ENCODE measurements around the gene FHL1. TPM values are rescaled to one million over a fixed set of nuclear protein-coding genes. Genes with fewer than 3 reads are reported as not detected.

The FHL1 gene
- total and polyA plus RNA-seq, 7 donors, result 325 to 8,382 (median 6,074) TPM

DNA sequence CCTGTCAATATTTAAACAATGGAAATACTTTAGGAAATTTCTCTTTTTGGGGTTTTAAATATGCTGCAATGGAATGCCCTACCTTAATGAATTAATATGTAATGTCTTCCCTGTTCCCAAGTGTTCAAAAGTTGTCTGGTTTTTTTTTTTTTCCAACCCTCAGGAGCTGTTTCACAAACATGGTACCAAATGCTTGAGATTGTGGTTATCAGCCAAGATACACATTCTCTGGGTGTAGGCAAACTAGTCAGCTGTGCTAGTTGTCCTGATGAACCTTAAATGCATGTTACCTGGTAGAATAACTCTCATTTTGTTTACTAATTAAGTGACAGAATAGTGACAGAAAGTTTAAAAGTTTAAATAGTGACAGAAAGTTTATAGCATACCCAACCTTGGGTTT lies 50.7 kb downstream of the FHL1 start:
- H3K27me3 ChIP-seq (ENCODE audit: insufficient read depth in 3 of 3, low read length in 2 of 3), result no peaks in the 10 kb centered on the region
- no peaks in the 10 kb centered on the region for H3K9me3 ChIP-seq
- H3K4me1 ChIP-seq, result peaks cover 12% of the 10 kb centered on the region
- peak overlapping the region; percentile 95 for H3K27ac ChIP-seq
- DNase-seq (no peak), ATAC-seq (no peak)
- TF ChIP-seq, protein P1, sequence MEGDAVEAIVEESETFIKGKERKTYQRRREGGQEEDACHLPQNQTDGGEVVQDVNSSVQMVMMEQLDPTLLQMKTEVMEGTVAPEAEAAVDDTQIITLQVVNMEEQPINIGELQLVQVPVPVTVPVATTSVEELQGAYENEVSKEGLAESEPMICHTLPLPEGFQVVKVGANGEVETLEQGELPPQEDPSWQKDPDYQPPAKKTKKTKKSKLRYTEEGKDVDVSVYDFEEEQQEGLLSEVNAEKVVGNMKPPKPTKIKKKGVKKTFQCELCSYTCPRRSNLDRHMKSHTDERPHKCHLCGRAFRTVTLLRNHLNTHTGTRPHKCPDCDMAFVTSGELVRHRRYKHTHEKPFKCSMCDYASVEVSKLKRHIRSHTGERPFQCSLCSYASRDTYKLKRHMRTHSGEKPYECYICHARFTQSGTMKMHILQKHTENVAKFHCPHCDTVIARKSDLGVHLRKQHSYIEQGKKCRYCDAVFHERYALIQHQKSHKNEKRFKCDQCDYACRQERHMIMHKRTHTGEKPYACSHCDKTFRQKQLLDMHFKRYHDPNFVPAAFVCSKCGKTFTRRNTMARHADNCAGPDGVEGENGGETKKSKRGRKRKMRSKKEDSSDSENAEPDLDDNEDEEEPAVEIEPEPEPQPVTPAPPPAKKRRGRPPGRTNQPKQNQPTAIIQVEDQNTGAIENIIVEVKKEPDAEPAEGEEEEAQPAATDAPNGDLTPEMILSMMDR (IDR thresholded peaks at IDR 0.05), result no peak
- H3K36me3 ChIP-seq (ENCODE audit: insufficient read depth in 1 of 2, low read depth in 1 of 2), result peaks cover 0 to 36% of the 10 kb centered on the region in 2 donors
- intact Hi-C loops (cut with DNase I), result no loop called here
- peak overlapping the region; percentile 74 for H3K4me3 ChIP-seq

DNA sequence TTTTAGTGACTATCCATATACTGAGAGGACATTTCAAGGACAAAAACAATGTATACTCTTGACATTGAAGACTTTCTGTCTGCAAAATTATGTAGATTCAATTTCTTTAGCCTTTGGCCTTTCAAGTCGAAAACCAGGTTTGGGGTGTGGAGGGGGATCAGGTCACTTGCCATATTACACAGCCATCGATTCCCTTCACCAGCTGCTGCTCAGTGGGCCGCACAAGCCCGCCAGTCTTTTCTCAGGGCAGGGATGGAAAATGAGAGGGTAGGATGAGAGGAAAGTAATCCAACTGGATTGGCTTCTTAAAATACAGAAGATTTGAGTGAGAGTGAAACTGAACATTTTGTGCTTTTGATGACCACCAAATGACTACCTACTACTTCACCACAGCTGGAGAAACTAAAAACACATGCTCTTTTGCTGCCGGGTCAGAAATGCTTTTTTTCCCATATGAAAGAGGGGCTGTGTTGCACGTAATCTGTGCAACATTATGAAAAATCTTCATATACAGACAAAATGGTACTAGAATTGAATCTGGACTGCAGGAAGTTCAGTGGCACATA lies 51.4 kb downstream of the FHL1 start:
- peaks cover 15% of the 10 kb centered on the region for H3K4me1 ChIP-seq
- TF ChIP-seq, protein P1 (IDR thresholded peaks at IDR 0.05), result no peak
- ATAC-seq, result no peak

DNA sequence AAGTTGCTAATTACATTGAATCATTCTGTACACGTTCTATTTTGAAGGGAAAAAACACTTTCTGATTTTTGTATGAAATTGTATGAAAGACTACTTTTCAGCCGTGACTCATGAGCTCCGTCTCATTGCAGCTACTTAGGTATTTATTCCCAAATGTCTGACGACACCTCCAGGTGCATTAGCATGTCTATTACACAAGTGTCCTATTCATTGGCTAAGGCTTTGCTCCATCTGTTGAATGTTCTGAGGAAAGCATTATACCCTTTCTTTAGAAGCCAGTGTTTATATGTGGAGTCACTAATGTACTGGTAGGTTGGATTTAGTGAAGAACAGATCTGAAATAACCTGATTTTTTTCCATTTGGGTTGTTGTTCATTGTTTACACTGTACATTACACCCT lies 52.0 kb downstream of the FHL1 start:
- DNase-seq, result no peak
- peaks cover 0 to 44% of the 10 kb centered on the region in 2 donors for H3K36me3 ChIP-seq (ENCODE audit: insufficient read depth in 1 of 2, low read depth in 1 of 2)
- TF ChIP-seq, protein P1 (IDR thresholded peaks at IDR 0.05), result no peak
- intact Hi-C loops (cut with DNase I), result no loop called here
- 14 to 48% (median 39%) methylated on average over 4 of the region's 4 CpGs for WGBS, 3 donors
- H3K4me3 ChIP-seq, result peak overlapping the region; percentile 74
- H3K27me3 ChIP-seq (ENCODE audit: insufficient read depth in 3 of 3, low read length in 2 of 3), result no peaks in the 10 kb centered on the region
- H3K27ac ChIP-seq, result peak overlapping the region; percentile 95
- no peaks in the 10 kb centered on the region for H3K9me3 ChIP-seq
- peak in 2 of 4 donors; percentile 33 to 36 for ATAC-seq
- H3K4me1 ChIP-seq, result peaks cover 15% of the 10 kb centered on the region

More for the DNA sequence above, 51.4 kb downstream of the FHL1 start:
- Histone ChIP-seq H3K27me3 (ENCODE audit: insufficient read depth in 3 of 3, low read length in 2 of 3) (no peaks in the 10 kb centered on the region), H3K27ac (peak overlapping the region; percentile 95), H3K9me3 (no peaks in the 10 kb centered on the region), H3K4me3 (peak overlapping the region; percentile 74), H3K36me3 (ENCODE audit: insufficient read depth in 1 of 2, low read depth in 1 of 2) (peaks cover 0 to 44% of the 10 kb centered on the region in 2 donors)
- 26 to 42% (median 37%) methylated on average over 6 of the region's 6 CpGs for whole genome bisulfite sequencing, 3 donors
- DNase-seq, result peak in 1 of 2 donors; percentile 51
- intact Hi-C loops (cut with DNase I), result no loop called here

DNA sequence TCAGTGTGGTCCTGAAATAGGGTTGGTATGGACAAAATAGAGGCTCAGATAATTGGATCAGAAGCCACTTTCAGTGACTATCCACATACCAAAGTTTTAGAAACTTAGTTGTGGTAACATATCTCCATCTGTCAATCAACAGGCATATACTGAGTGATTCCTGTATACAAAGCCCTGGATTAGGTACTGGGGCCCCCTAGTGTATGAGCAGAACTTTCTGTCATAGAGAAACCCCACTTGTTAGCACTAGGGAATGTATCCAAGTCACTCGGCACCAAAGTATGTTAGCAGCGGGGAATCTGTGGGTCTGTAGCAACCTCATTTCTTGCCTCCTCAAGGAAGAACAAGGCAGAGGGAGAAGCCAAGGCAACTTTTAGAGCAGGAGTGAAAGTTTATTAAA lies 53.1 kb downstream of the FHL1 start:
- H3K36me3 ChIP-seq (ENCODE audit: insufficient read depth in 1 of 2, low read depth in 1 of 2), result peaks cover 0 to 46% of the 10 kb centered on the region in 2 donors
- H3K4me1 ChIP-seq, result peaks cover 10% of the 10 kb centered on the region
- no peaks in the 10 kb centered on the region for H3K27me3 ChIP-seq (ENCODE audit: insufficient read depth in 3 of 3, low read length in 2 of 3)
- peak overlapping the region; percentile 95 for H3K27ac ChIP-seq
- peak overlapping the region; percentile 74 for H3K4me3 ChIP-seq
- WGBS, 3 donors, result 11 to 31% (median 12%) methylated on average over 2 of the region's 2 CpGs
- ATAC-seq, result peak; percentile 27 to 41 (median 34)
- H3K9me3 ChIP-seq, result no peaks in the 10 kb centered on the region
- DNase-seq, result no peak
- TF ChIP-seq, protein P1 (IDR thresholded peaks at IDR 0.05), result peak; percentile 33
- intact Hi-C loops (cut with DNase I), result no loop called here

DNA sequence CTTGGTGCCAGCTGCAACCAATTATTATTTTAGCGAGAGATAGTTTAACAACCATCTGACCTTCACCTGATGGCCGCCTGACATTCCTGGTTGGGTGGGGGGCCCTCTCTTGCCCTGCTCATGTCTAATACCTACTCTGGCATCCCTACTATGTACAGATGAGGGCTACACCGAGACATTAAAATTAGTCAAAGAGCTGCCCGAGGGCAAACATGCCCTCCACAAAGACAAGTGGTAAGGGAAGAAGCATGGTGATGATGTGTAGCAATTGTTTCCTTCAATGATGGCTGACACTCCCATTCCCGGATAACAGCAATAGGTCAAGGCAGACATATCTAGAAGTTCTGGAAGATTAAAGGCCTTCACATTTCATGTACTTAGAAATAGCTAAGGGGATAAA lies 54.3 kb downstream of the FHL1 start:
- intact Hi-C loops (cut with DNase I), result no loop called here
- H3K9me3 ChIP-seq, result no peaks in the 10 kb centered on the region
- peak overlapping the region; percentile 74 for H3K4me3 ChIP-seq
- TF ChIP-seq, protein P1 (IDR thresholded peaks at IDR 0.05), result no peak
- no peaks in the 10 kb centered on the region for H3K27me3 ChIP-seq (ENCODE audit: insufficient read depth in 3 of 3, low read length in 2 of 3)
- WGBS, 3 donors, result 35 to 41% (median 38%) methylated on average over 5 of the region's 5 CpGs
- H3K4me1 ChIP-seq, result peaks cover 12% of the 10 kb centered on the region
- DNase-seq (no peak), ATAC-seq (peak in 1 of 4 donors; percentile 4)
- H3K36me3 ChIP-seq (ENCODE audit: insufficient read depth in 1 of 2, low read depth in 1 of 2), result peaks cover 0 to 58% of the 10 kb centered on the region in 2 donors
- H3K27ac ChIP-seq, result peak overlapping the region; percentile 95
